ENCODE results near the gene PSKH1.

DNA sequence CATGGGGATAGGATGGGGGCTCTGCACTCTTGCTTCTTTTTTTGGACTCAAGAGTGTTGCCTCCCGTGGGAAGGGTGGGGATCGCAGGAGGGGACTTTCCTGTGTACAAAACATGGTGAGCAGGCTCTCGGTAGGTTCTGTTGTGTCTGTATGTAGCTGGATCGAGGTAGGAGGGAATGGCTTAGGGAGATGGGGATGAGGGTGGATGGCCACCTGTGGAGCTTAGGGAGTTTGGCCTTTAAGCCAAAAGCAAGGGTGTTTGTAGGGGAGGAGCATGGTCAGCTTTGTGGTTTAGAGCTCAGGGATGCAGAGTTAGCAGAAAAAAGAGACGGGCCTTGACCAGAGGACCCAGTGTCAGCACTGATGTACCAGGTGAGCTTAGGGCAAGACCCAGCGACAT lies 31.2 kb upstream of the PSKH1 start:
- TF ChIP-seq EZH2 (IDR thresholded peaks at IDR 0.05; ENCODE audit: borderline replicate concordance) (no peak), EZH2phosphoT487 (IDR thresholded peaks at IDR 0.05; ENCODE audit: low read depth, severe bottlenecking, unreplicated experiment) (no peak)
- TF ChIP-seq, protein P1, sequence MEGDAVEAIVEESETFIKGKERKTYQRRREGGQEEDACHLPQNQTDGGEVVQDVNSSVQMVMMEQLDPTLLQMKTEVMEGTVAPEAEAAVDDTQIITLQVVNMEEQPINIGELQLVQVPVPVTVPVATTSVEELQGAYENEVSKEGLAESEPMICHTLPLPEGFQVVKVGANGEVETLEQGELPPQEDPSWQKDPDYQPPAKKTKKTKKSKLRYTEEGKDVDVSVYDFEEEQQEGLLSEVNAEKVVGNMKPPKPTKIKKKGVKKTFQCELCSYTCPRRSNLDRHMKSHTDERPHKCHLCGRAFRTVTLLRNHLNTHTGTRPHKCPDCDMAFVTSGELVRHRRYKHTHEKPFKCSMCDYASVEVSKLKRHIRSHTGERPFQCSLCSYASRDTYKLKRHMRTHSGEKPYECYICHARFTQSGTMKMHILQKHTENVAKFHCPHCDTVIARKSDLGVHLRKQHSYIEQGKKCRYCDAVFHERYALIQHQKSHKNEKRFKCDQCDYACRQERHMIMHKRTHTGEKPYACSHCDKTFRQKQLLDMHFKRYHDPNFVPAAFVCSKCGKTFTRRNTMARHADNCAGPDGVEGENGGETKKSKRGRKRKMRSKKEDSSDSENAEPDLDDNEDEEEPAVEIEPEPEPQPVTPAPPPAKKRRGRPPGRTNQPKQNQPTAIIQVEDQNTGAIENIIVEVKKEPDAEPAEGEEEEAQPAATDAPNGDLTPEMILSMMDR (IDR thresholded peaks at IDR 0.05; ENCODE audit: poor library complexity) = no peak
